AG20443 (cell line): ENCODE results near the gene BTLA.
A peak's percentile ranks its signal among the peaks of the same experiment; 100 is the strongest.
"Not testable (repeated sequence)": the region's sequence is repeated elsewhere in the genome, so short reads cannot be mapped to it uniquely, and the experiment has no call there.

Experiments
- DNase-seq: peaks from one replicate; pipeline ENCODE4 v3.0.0; 2012; ENCODE audit warnings: low spot score, mixed read lengths

BTLA gene

GRCh38 chr3:112491373-112491772, 7.9 kb downstream of the BTLA start:
- no peak for DNase-seq

- DNase-seq: no peak
Observed at GRCh38 chr3:112489674-112490479, 9.4 kb downstream of the BTLA start.

- DNase-seq: no peak
Observed at GRCh38 chr3:112486811-112487505, 12.3 kb downstream of the BTLA start.

GRCh38 chr3:112484352-112484751, 14.9 kb downstream of the BTLA start:
- no peak for DNase-seq

- no peak for DNase-seq
Observed at GRCh38 chr3:112482675-112483074, 16.6 kb downstream of the BTLA start.

- DNase-seq: no peak
Observed at GRCh38 chr3:112481302-112481721, 18.0 kb downstream of the BTLA start.

GRCh38 chr3:112477891-112478290, 21.4 kb downstream of the BTLA start:
- no peak for DNase-seq

- DNase-seq: no peak
Observed at GRCh38 chr3:112476346-112476745, 22.9 kb downstream of the BTLA start.

GRCh38 chr3:112474796-112475195, 24.5 kb downstream of the BTLA start:
- DNase-seq: no peak

GRCh38 chr3:112472691-112473090, 26.6 kb downstream of the BTLA start:
- DNase-seq: no peak

GRCh38 chr3:112471596-112472325, 27.5 kb downstream of the BTLA start:
- DNase-seq: no peak

- DNase-seq: peak; percentile 45
Observed at GRCh38 chr3:112470788-112471187, 28.5 kb downstream of the BTLA start.

GRCh38 chr3:112469671-112470070, 29.6 kb downstream of the BTLA start:
- DNase-seq: no peak

GRCh38 chr3:112467539-112467938, 31.7 kb downstream of the BTLA start:
- no peak for DNase-seq

GRCh38 chr3:112466020-112466419, 33.3 kb downstream of the BTLA start:
- DNase-seq: no peak

- DNase-seq: no peak
Observed at GRCh38 chr3:112464264-112464663, 35.0 kb downstream of the BTLA start.

- no peak for DNase-seq
Observed at GRCh38 chr3:112463250-112463649, 36.0 kb downstream of the BTLA start.

- not testable (repeated sequence) for DNase-seq
Observed at GRCh38 chr3:112461787-112462186, 37.5 kb downstream of the BTLA start.

GRCh38 chr3:112460519-112461195, 38.6 kb downstream of the BTLA start:
- no peak for DNase-seq

GRCh38 chr3:112459750-112460149, 39.5 kb downstream of the BTLA start:
- no peak for DNase-seq

GRCh38 chr3:112456147-112456546, 43.1 kb downstream of the BTLA start:
- no peak for DNase-seq

- DNase-seq: no peak
Observed at GRCh38 chr3:112448939-112449338, 50.3 kb downstream of the BTLA start.
